GM10248 (cell line): ENCODE data around the gene FCN3.

ENCODE experiments used
- CTCF ChIA-PET: fragments of 300-600 bp; sonication (Branson Sonifier 250); formaldehyde crosslinking; extraction: SDS; loops from one replicate; lab custom pipeline; 2021; ENCODE audit warnings: antibody characterized with exemption; lab: Yijun Ruan, JAX
- POLR2A ChIA-PET: fragments of 350-650 bp; sonication (Branson Sonifier 250); formaldehyde crosslinking; extraction: SDS; loops from one replicate; lab custom pipeline; 2020; ENCODE audit warnings: antibody characterized with exemption; lab: Yijun Ruan, JAX
- DNase-seq: peaks from one replicate; pipeline ENCODE4 v3.0.0; 2012; ENCODE audit errors: extremely low spot score
- CTCF ChIP-seq: IDR thresholded peaks from 2 replicates; pipeline ENCODE4 v1.5.1; 2012; ENCODE audit warnings: mild to moderate bottlenecking, low read depth; ENCODE audit errors: extremely low read depth, missing control alignments, control extremely low read depth

FCN3 gene

GRCh38 chr1:27358038-27358927 is 16.3 kb downstream of the FCN3 start:
- POLR2A ChIA-PET = interaction anchor here (0.6 kb wide), 1 partner anchor 251 kb away, joined by 3 read pairs; no protein-coding TSS in a partner anchor
- no peak for TF ChIP-seq CTCF
- CTCF ChIA-PET = interaction anchor here (0.7 to 9.1 kb wide), 26 partner anchors 9 to 256 kb away, joined by 3 to 112 read pairs (median 5); partner anchors contain the start of genes AHDC1, CD164L2, GPR3 and MAP3K6
- no peak for DNase-seq

- ChIA-PET POLR2A (no interaction called here), CTCF (interaction anchor here (0.7 to 9.1 kb wide), 37 partner anchors 9 to 304 kb away, joined by 3 to 112 read pairs (median 4); partner anchors contain the start of genes AHDC1, CD164L2, FCN3 and GPR3)
- peak; percentile 93 for DNase-seq
- peak; percentile 97 for TF ChIP-seq CTCF
These were observed 17.2 kb downstream of the FCN3 start for GRCh38 chr1:27357281-27358037.

GRCh38 chr1:27356619-27357280 is 17.9 kb downstream of the FCN3 start:
- ChIA-PET POLR2A (no interaction called here), CTCF (interaction anchor here (0.7 to 9.1 kb wide), 33 partner anchors 8 to 304 kb away, joined by 3 to 112 read pairs (median 4); partner anchors contain the start of genes CD164L2, FCN3, GPR3 and MAP3K6)
- DNase-seq = no peak
- no peak for TF ChIP-seq CTCF

- POLR2A ChIA-PET = no interaction called here
- TF ChIP-seq CTCF = no peak
- CTCF ChIA-PET = interaction anchor here (1.1 to 9.1 kb wide), 14 partner anchors 13 to 305 kb away, joined by 3 to 112 read pairs (median 16); partner anchors contain the start of genes CD164L2, GPR3, MAP3K6 and SYTL1
- DNase-seq = no peak
These were observed 18.4 kb downstream of the FCN3 start for GRCh38 chr1:27356277-27356618.

- no peak for DNase-seq
- CTCF ChIA-PET = interaction anchor here (0.6 to 9.1 kb wide), 12 partner anchors 13 to 312 kb away, joined by 3 to 112 read pairs (median 20); partner anchors contain the start of genes CD164L2, GPR3, MAP3K6 and SYTL1
- POLR2A ChIA-PET = no interaction called here
- TF ChIP-seq CTCF = no peak
These were observed 18.9 kb downstream of the FCN3 start for GRCh38 chr1:27355683-27356082.
